A549 (cell line): Measurements from ENCODE around the gene ACAD8. TPM values are rescaled to one million over a fixed set of nuclear protein-coding genes. Genes with fewer than 3 reads are reported as not detected.
A peak's percentile ranks its signal among the peaks of the same experiment; 100 is the strongest.

Experiments used
- ATAC-seq, 2 experiments: fragments of 200-7000 bp in 1 of 2; fragments of >200 bp in 1 of 2; cut with Nextera tagmentation in 1 of 2; cut with Tn5 transposase in 1 of 2; 3 replicates each; pipeline versions ENCODE4 v1.8.0 to v1.9.1; 2018 to 2020; ENCODE audit warnings: mild to moderate bottlenecking in 1 of 2, moderate library complexity in 1 of 2
- CTCF ChIA-PET: fragments of 300-600 bp; sonication (Branson Sonifier 250); formaldehyde crosslinking; extraction: SDS; loops from one replicate; lab custom pipeline; 2021; ENCODE audit warnings: antibody characterized with exemption, inconsistent platforms; lab: Yijun Ruan, JAX
- POLR2A ChIA-PET: fragments of 350-600 bp; formaldehyde crosslinking; extraction: SDS; loops from one replicate; lab custom pipeline; 2021; ENCODE audit warnings: antibody characterized with exemption, inconsistent platforms; lab: Yijun Ruan, JAX
- DNase-seq, 2 experiments: peaks; one replicate each; pipeline versions ENCODE4 v3.0.0 to v3.0.0-alpha.2; 2011 to 2016; ENCODE audit warnings: low read depth in 1 of 2, low spot score in 1 of 2
- FAIRE-seq: peaks from 2 replicates; lab custom pipeline; 2011; peaks lifted over from hg19 to GRCh38; lab: Jason Lieb, UNC
- H3K27ac ChIP-seq, 2 experiments: fragments of >200 bp; sonication (Bioruptor Twin); formaldehyde crosslinking; 3 replicates each; pipeline ENCODE4 v1.5.1; 2016 to 2017
- H3K4me1 ChIP-seq: fragments of >200 bp; sonication (Bioruptor Twin); formaldehyde crosslinking; 3 replicates; pipeline ENCODE4 v1.6.1; 2016
- H3K4me2 ChIP-seq: fragments of >200 bp; sonication (Bioruptor Twin); formaldehyde crosslinking; 3 replicates; pipeline ENCODE4 v1.6.1; 2016
- H3K4me3 ChIP-seq: fragments of >200 bp; sonication (Bioruptor Twin); formaldehyde crosslinking; 3 replicates; pipeline ENCODE4 v1.5.1; 2016
- H3K9me3 ChIP-seq: fragments of >200 bp; sonication (Bioruptor Twin); formaldehyde crosslinking; 3 replicates; pipeline ENCODE4 v1.6.1; 2016
- CBX8 ChIP-seq: fragments of 200-600 bp; sonication (generic); IDR thresholded peaks from 2 replicates; pipeline ENCODE4 v1.6.1; 2016
- FOXS1 ChIP-seq: fragments of 250-450 bp; sonication (Bioruptor Pico); IDR thresholded peaks from 2 replicates; pipeline ENCODE4 v1.5.0; 2020; ENCODE audit warnings: mild to moderate bottlenecking, moderate library complexity
- HOXB5 ChIP-seq: fragments of 250-450 bp; sonication (Bioruptor Pico); IDR thresholded peaks from 2 replicates; pipeline ENCODE4 v1.5.0; 2020; ENCODE audit warnings: mild to moderate bottlenecking, moderate library complexity
- KDM5A ChIP-seq: fragments of 200-600 bp; sonication (generic); IDR thresholded peaks from 2 replicates; pipeline ENCODE4 v1.6.1; 2016; ENCODE audit warnings: antibody characterized with exemption, mild to moderate bottlenecking
- MAZ ChIP-seq: fragments of 150-350 bp; IDR thresholded peaks from 2 replicates; pipeline ENCODE4 v1.6.1; 2014; ENCODE audit warnings: antibody characterized with exemption, low read depth, low read length, borderline replicate concordance
- NFE2L2 ChIP-seq: fragments of 150-350 bp; conservative IDR thresholded peaks from 2 replicates; pipeline ENCODE4 v1.6.1; 2014; ENCODE audit warnings: low read length
- PHF8 ChIP-seq: fragments of 200-600 bp; sonication (generic); IDR thresholded peaks from 2 replicates; pipeline ENCODE4 v1.6.1; 2016; ENCODE audit warnings: low read depth, mild to moderate bottlenecking, antibody characterized with exemption, moderate library complexity, borderline replicate concordance
- RFX5 ChIP-seq: fragments of 450-650 bp; IDR thresholded peaks from 2 replicates; pipeline ENCODE4 v1.7.1; 2014; ENCODE audit warnings: antibody characterized with exemption, mild to moderate bottlenecking, moderate library complexity
- RNF2 ChIP-seq: fragments of 200-600 bp; sonication (generic); IDR thresholded peaks from 2 replicates; pipeline ENCODE4 v1.6.1; 2016; ENCODE audit warnings: low read depth, mild to moderate bottlenecking, antibody characterized with exemption, moderate library complexity, borderline replicate concordance
- SMC3 ChIP-seq: fragments of >200 bp; sonication (Bioruptor Twin); formaldehyde crosslinking; IDR thresholded peaks from 3 replicates; pipeline ENCODE4 v1.6.1; 2018; ENCODE audit warnings: inconsistent platforms
- ZC3H11A ChIP-seq: fragments of 450-650 bp; IDR thresholded peaks from 2 replicates; pipeline ENCODE4 v1.6.1; 2014; ENCODE audit warnings: antibody characterized with exemption, mild to moderate bottlenecking
- ZFP36 ChIP-seq: fragments of 450-650 bp; IDR thresholded peaks from 2 replicates; pipeline ENCODE4 v1.6.1; 2014; ENCODE audit warnings: borderline replicate concordance; ENCODE audit not compliant: partially characterized antibody
- WGBS: methylation state at CpG from one replicate; pipeline ENCODE4 v1.1.6; 2017; ENCODE audit errors: missing lambda C conversion rate; 5-methylcytosine and 5-hydroxymethylcytosine counted together
- polyA plus RNA-seq, 4 experiments: library from polyadenylated mRNA; depleted of rRNA in 3 of 4; stranded (reverse); fragments of >200 nt; fragmentation: RNase III in 1 of 4; extraction: RNeasy Plus Mini Kit Qiagen cat#74134 plus additional on column Dnase treatment in 1 of 4; gene quantifications; 2 replicates in 3 of 4; 3 replicates in 1 of 4; pipeline ENCODE4 v1.2.3, GENCODE V29; 2011 to 2017
- TF ChIP-seq, protein P1 (sequence below): fragments of >200 bp; sonication (Bioruptor Twin); formaldehyde crosslinking; IDR thresholded peaks from 3 replicates; pipeline ENCODE4 v1.5.1; 2016
- TF ChIP-seq, protein P2 (sequence below): IDR thresholded peaks from 2 replicates; pipeline ENCODE4 v1.6.1; 2012; ENCODE audit warnings: low read depth, borderline replicate concordance

Gene ACAD8
- polyA plus RNA-seq, 2 of the 4 experiments (the other 2 are of a cell fraction), result 13.5 to 16.9 TPM

DNA sequence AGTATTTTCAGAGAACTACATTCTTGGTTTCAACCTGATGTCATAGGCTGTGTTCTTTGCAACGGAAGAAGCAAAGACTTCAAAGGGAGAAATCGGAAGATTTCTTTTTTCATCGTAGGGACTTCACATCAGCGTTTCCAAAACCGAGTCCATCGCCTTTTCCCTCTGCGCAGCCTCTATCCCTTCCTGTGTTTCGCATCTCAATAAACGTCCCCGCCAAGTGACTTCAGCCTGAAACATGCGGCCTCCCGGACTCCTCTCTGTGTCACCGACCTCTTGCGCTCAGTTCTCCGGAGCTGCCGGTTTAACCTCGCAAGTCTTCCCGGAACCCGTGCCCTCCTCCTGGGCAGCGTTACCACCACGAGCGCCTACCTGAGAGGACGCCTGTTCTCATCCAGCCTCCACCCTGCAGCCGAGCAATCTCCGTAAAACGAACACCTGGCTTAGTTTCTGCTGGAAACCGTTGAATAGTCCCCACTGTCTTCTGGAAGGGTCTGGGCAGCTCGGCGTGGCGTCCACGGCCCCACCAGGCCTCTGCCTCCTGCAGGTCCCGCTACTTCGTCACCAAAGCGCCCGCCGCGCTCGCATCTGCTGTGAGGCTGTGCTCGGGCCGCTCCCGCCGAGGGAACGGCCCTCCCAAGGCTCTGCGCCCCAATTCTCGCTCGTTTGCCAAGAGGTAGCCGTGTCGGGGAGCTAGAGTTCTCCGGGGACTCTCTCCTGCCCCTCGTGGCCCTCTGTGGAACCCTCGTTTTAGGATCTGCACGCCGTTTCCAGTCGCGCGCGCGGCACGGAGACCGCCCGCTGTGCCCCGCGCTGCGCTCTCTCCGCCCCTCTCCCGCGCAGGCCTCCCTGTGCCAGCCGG, 22.4 kb downstream of the ACAD8 start, which contains the start of gene GLB1L3:
Gene GLB1L3 (plus strand): TSS at position 846 of the 862 bp plus-strand sequence. CDS start 362 bp downstream, outside the sequence.
- peak; percentile 83 to 84 for ATAC-seq
- POLR2A ChIA-PET, result no interaction called here
- TF ChIP-seq HOXB5 (CRISPR knock-in tag) (no peak), RFX5 (no peak), RNF2 (peak; percentile 10; the same call in 1 of the 2 replicates), ZFP36 (peak; percentile 17), CBX8 (peak; percentile 79; the same call in 1 of the 2 replicates)
- TF ChIP-seq, protein P1, sequence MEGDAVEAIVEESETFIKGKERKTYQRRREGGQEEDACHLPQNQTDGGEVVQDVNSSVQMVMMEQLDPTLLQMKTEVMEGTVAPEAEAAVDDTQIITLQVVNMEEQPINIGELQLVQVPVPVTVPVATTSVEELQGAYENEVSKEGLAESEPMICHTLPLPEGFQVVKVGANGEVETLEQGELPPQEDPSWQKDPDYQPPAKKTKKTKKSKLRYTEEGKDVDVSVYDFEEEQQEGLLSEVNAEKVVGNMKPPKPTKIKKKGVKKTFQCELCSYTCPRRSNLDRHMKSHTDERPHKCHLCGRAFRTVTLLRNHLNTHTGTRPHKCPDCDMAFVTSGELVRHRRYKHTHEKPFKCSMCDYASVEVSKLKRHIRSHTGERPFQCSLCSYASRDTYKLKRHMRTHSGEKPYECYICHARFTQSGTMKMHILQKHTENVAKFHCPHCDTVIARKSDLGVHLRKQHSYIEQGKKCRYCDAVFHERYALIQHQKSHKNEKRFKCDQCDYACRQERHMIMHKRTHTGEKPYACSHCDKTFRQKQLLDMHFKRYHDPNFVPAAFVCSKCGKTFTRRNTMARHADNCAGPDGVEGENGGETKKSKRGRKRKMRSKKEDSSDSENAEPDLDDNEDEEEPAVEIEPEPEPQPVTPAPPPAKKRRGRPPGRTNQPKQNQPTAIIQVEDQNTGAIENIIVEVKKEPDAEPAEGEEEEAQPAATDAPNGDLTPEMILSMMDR, result 0 out of 3 replicates have a peak, but pooled peaks have one; percentile 9
- TF ChIP-seq, all 56 proteins: peak for 4
- no peak within 1 kb of the TSS for H3K27ac ChIP-seq
- peak; percentile 21 to 23 for DNase-seq
- peak within 1 kb of the TSS; percentile 87 for H3K4me2 ChIP-seq
- CTCF ChIA-PET, result interaction anchor here (1.0 to 1.4 kb wide), 2 partner anchors 10 to 14 kb away, joined by 5 read pairs; no protein-coding TSS in a partner anchor
- H3K4me1 ChIP-seq, result peaks cover 3% of the 10 kb centered on the region; the same call in 1 of the 3 replicates
- peak within 1 kb of the TSS; percentile 45 for H3K4me3 ChIP-seq
- FAIRE-seq, result no peak
- WGBS, result 12% methylated on average over 34 of the region's 68 CpGs
- no peaks in the 10 kb centered on the region for H3K9me3 ChIP-seq

DNA sequence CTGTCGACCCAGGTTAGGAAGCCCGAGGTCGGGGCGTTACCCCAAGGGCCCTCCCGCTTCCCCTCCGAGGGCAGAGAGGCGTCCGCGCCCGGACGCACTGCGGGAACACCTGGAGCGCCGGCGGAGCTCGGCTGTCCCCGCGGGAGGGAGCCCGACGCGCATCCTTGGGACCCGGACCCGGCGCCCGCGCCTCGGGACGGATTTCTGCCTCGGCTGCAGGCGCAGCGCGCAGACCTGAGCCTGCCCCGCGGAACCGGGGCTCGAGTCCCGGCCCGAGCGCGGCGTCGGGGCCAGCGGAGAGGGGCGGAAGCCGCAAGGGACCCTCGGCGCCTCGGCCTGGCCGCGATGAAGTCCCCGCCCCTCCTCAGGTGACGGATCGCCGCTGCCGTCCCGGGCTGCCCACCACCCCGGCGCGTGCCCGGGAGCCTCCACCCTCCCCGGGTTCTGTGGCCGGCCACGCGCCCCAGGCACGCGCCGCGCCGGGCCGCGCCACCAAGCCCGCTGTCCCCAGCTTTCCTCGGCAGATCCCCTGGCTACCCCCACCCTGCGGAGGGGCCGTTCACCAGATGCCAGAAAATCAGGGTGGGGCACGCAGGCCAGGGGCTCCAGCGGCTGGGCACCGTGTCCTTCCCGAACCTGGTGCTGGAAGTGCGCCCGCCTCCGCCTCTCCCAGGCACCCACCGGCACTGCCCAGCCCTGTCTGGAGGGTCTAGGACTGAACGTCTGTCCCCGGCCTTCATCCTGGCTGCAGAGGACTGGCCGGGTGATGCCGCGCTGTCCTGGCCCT, 23.2 kb downstream of the ACAD8 start:
- TF ChIP-seq SMC3, result no peak
- TF ChIP-seq RNF2, result no peak
- ChIA-PET CTCF (interaction anchor here (1.0 to 1.4 kb wide), 2 partner anchors 9 to 15 kb away, joined by 5 read pairs; no protein-coding TSS in a partner anchor), POLR2A (no interaction called here)
- Histone ChIP-seq H3K27ac (no peak overlapping the region), H3K4me3 (peak overlapping the region; percentile 45), H3K4me1 (peaks cover 3% of the 10 kb centered on the region; the same call in 1 of the 3 replicates), H3K4me2 (peak overlapping the region; percentile 87), H3K9me3 (no peaks in the 10 kb centered on the region)
- no peak for DNase-seq
- no peak for FAIRE-seq
- ATAC-seq, result peak; percentile 27 to 35; a peak in 2 of 6 replicates
- WGBS, result 11% methylated on average over 7 of the region's 88 CpGs

DNA sequence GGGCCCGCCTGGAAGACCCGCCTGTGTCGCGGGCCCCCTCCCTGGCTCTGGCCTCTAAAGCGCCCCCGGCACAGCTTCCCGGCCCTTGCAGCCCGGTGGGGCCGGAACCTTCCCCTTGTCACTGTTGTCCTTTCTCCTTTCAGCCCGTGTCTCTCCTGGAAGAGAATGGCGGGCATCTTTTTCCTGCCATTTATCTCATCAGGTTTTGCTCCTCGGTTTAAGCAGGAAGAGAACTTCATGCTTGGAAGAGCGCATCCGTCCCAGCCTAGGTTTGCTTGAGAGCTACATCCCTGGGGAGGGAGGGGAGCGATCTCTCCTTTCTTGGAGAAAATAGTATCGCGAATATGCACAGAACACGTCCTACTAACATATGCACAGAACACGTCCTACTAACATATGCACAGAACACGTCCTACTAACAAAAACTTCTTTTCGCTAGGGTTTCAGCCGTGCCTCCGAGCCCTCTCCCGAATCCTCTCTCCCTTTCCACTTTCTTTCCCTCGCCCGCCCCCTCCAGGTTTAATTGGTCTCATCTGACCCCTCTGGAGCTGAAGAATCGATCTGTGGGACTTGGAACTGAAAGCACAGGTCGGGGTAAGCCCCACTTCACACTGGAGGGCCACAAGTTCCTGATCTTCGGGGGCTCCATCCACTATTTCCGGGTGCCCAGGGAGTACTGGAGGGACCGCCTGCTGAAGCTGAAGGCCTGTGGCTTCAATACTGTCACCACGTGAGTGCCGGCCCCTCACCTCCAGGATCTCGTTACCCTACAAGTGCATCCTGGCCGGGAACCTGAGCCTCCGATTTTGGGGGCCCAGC, 24.0 kb downstream of the ACAD8 start:
- ChIA-PET POLR2A (no interaction called here), CTCF (interaction anchor here (0.9 kb wide), 1 partner anchor 16 kb away, joined by 3 read pairs; no protein-coding TSS in a partner anchor)
- Histone ChIP-seq H3K4me3 (no peak overlapping the region; the same call in 2 of the 3 replicates), H3K4me1 (peaks cover 3% of the 10 kb centered on the region; the same call in 1 of the 3 replicates), H3K9me3 (no peaks in the 10 kb centered on the region)
- TF ChIP-seq NFE2L2 (no peak), ZC3H11A (no peak), FOXS1 (CRISPR knock-in tag) (no peak), MAZ (no peak), KDM5A (no peak), PHF8 (no peak)
- TF ChIP-seq, protein P2, sequence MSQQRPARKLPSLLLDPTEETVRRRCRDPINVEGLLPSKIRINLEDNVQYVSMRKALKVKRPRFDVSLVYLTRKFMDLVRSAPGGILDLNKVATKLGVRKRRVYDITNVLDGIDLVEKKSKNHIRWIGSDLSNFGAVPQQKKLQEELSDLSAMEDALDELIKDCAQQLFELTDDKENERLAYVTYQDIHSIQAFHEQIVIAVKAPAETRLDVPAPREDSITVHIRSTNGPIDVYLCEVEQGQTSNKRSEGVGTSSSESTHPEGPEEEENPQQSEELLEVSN, result no peak
- TF ChIP-seq, protein P1, result no peak
- TF ChIP-seq, all 56 proteins: peak for 0
- ATAC-seq, result no peak
- DNase-seq, result no peak
- no peak for FAIRE-seq
- no peak overlapping the region for H3K27ac ChIP-seq
- 69% methylated on average over 32 of the region's 36 CpGs for WGBS
- H3K4me2 ChIP-seq, result no peak overlapping the region
